HT1080 (cell line): Measurements from ENCODE around the gene NAP1L4. TPM values are rescaled to one million over a fixed set of nuclear protein-coding genes. Genes with fewer than 3 reads are reported as not detected.

Experiments
- DNase-seq: peaks from one replicate; pipeline ENCODE4 v3.0.0-alpha.2; 2015; ENCODE audit warnings: low read depth
- total RNA-seq: library from RNA; depleted of rRNA; stranded (reverse); fragments of >200 nt; shearing (Covaris generic); gene quantifications from 2 replicates; pipeline ENCODE4 v1.2.3, GENCODE V29; 2014

Gene NAP1L4
- total RNA-seq, 1 experiment from 2014 or later, result 119 TPM

DNA sequence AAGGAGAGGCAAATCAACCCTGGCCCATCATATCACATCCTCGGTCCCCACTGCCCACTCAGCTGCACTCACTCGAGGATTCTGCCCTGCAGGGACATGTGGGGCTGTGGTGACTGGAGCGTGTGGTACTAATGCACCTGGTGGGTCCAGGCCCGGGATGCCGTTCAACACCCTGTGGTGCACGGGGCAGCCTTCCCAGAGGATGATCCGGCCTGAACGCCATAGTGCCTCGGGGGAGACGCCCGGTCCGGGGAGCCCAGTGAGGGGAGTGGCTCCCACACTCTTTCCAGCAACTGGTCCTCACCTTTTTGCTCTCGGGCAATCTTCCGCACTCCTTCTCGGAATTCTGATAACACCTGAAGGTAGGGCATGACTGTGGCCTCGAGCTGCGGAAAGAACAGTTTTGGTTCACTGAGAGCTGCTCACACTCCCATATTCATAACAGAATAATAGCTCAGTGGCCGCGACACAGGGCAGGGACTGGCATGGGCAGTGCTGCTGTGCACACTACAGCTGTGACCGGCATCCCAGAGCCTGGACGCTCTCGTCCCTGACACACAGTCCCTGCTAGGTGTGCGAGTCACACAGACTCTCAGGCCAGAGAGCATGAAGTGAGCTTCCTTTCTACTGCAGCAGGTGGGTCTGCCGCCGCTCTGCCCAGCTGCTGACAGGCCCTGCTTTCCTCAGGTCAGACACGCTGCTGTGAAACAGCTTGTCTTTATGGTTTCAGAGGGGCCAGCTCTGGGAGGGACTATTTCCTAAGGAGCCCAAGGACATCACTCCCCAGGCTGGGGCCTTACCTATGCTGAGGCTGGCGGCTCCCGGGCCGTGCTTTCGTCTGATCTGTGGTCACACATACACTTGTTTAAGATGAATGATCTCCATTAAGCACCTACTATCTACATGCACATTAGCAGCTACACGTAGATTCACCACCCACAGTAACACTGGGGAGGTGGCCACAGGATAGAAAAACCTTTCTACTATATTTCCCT is 20.1 kb upstream of the NAP1L4 start:
- DNase-seq, result no peak

DNA sequence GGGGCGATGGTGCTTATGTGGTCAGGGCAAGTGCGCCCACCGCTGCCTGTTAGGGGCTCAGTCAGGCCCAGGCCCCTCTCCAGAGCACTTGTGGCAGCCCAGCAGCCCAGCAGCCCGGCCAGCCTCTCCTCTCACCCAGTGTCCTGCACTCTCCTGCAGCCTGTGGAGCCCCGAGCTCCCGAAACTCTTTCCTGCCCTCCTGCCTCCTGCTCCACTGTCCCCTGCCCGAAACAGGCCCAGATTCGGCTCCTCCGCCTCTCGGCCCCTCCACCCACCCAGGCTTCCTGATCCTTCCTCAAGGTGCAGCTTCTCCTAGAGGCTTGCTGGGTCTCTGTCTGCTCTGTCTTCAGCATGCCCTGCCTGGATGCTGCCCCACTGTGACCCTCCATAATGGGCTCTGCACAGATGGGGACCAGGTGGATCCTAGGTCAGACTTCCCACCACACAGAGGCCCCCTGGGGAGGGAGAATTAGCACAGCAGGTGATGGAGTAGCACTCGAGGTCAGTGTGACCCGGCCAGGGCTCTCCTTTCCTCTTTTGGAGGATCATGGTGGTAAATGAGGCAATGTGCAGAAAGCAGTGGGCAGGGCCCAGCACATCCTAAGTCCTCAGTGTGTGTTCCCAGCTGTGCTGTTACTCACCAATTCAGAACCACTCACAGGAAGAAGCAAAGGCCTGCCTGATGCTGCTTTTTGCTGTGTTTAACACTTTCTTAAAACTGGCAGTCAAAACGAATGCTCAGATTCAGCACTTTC is 18.6 kb upstream of the NAP1L4 start:
- no peak for DNase-seq

DNA sequence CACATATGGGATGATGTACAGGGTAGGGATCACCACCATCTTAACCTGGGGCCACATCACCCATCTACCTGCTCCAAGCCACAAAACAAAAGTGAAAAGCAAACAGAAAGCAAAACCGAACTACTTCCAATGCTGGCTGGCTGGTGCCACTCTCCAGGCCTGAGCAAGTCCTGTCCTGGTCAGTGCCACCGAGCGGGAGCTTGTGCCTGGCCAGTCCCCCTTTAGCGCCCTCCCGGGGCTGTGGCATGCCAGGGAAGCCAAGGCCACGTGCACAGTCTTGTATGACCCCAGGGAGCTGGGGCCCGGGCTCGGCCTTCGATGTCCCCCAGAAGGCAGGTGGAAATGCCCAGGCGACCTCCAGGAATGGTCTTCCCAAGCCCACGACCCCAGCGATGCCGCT is 17.9 kb upstream of the NAP1L4 start:
- DNase-seq, result no peak

DNA sequence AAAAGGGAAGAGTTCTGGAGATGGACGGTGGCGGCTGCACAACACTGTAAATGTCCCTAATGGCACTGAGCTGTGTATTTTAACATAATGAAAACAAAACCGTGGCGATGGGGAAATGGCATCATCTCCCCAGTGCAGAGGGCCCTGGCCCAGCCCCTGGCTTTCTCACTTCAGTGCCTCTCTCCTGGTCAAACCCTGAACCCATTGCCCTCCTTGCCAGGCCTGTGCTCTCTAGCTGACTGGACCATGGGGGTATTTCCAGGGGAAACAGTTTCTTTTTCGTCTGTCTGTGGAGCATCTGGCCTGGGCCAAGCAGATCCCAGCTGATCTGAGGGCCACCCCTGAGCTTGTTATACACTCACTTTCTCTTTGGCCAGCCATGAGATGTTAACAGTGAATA is 17.4 kb upstream of the NAP1L4 start:
- no peak for DNase-seq

DNA sequence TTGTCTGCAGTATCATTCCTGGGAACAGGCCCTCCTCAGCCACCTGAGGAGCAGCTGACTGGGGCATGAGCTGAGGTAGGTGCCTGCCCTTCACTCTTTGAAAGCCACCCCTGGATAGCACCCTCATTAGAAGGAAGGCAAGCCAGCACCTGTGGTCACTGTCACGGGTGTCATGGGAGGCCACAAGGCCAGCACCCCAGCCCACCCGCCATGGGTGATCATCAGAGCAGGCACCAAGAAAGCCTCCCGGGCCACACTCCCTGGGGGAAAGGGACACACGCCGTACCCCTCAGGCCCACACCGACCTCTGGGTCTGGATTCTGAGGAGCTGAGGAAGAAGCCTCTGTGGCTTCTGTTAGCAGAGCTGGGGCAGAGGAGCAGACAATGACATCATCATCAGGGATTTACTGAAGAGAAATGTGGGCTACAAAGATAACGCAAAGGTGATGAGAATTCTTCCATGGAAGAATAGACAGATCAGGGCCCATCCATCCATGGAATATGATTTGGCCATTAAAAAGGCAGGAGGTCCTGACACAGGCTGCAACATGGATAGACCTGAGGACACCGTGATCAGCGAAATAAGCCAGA is 16.7 kb upstream of the NAP1L4 start:
- no peak for DNase-seq

DNA sequence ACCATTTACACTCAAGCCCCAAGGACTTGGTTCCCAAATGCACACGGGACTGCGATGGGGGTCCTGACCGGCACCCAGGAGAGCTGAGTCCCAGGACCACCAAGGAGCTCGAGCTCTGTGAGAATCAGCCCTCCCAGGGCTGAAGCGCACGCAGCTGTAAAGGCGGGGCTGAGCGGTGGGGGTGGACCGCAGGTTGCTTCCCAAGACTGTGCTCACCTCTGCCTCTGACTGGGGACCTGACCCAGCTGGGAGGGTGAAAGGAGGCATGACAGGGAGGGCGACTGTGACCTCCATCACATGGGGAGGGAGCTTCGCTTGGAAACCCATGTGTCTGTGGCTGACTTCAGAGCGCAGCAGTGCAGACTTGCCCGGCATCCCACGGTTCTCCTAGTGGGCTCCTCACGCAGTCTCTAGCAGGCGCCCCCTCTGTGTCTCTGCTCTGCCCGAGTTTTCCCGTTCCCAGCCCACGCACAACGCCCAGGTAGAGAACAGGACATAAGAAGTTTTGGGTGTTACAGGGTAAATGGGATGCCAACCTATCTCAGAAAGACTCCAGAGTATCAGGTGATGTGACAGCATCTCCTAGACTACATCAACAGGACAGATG is 15.4 kb upstream of the NAP1L4 start:
- DNase-seq, result no peak

DNA sequence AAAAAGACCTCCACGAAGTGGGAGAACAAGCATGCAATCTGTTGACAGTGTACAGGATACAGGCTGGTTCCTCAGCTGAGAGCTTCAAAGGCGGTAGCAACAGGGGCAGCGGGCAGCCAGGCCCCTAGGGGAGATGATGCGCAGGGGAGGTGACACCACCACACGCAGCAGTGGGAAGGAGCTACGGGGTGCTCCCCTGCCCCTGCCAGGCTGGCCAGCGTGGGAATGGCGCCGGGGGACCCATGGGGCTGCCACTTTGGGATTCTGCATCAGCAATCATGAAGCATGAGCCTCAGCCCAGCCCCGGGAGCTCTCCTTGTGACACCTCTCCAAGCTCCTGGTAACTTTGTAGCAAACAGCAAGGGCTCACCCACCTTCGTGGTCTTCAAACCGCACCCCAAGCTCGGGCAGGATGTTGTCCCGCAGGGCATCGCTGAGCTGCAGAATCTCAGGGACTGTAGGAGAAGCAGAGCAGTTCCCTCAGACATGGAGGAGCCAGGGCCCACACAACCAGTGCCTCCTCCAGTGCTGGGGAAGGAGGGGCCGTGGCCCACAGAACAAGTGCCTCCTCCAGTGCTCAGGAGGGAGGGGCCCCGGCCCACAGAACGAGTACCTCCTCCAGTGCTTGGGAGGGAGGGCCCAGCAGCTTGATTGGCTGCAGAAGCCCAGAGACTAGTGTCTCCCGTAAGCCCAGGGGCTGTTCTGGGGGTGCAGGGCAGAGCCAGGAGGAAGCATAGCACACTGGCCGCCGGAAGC is 14.6 kb upstream of the NAP1L4 start:
- DNase-seq, result no peak

DNA sequence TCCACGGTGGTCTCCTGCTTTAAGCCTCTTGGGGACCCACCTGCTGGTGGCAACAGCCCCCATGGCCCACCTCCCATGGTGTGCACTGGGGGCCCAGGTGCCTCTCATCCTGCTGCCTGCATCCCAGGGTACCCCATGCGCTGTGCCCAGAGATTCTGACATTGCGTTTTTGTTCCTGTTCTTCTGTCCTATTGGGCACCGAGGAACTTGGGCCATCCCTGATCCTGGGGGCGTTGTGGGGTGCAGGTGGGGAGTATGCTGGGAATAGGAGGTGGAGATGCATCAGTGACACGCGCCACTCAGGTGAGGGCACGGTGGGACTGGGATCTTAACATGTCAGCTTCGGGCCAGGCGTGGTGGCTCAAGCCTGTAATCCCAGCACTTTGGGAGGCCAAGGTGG is 12.4 kb upstream of the NAP1L4 start:
- no peak for DNase-seq

DNA sequence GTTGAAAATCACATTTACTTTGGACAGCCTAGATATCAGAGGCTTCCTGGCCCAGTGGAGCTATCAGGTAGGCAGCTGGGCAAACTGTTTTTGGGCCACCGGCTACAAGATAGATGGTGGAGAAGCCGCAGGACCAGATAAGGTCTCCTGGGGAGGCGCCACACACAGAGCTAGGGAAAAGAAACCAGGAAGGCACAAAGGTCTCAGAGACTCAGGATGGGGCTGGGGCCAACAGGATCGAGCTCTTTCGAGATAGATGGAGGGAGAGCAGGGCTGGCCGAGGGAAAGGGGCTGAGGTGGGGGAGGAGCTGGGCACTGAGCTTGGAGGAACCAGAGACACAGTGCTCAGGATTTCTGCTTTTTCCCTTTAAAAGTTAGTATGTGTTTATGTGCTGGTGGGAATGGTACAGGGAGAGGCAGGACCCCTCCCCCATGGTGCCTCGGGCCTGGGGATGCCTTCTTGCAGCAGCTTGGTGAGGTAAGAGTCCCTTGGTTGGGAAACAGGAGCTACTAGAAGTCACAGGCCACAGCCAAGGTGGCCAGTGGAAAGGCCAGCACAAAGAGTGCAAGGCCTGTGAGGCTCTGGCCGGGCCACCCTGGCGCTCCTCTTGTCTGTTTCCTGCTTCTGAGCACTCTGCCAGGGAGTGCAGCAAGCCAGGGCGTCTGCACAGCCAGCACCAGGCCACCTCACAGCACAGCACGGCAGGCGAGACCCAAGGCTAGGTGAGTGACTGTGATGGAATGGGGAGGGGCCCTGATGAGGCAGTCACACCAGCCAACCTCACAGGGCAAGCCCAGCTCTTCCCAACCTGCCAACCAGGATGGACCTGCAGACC is 11.5 kb upstream of the NAP1L4 start:
- no peak for DNase-seq

DNA sequence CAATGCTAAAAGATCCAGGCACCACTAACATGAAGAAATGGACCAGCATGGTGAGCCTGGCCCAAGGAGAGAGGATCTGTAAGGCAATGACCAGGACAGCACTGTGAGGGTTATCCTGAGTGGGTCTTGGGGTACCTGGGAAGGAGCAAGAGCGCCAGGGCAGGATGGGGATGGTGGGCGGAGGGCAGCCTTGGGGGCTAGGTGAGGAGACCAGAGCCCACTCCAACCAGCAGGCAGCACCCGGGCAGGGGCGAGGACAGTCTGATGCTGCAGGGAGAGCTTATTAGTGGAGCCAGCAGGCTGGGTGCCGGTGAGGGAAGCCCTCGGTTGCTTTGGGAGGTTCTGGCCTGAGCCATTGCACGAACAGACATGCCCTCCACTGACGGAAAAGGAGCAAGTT is 10.7 kb upstream of the NAP1L4 start:
- DNase-seq, result no peak

DNA sequence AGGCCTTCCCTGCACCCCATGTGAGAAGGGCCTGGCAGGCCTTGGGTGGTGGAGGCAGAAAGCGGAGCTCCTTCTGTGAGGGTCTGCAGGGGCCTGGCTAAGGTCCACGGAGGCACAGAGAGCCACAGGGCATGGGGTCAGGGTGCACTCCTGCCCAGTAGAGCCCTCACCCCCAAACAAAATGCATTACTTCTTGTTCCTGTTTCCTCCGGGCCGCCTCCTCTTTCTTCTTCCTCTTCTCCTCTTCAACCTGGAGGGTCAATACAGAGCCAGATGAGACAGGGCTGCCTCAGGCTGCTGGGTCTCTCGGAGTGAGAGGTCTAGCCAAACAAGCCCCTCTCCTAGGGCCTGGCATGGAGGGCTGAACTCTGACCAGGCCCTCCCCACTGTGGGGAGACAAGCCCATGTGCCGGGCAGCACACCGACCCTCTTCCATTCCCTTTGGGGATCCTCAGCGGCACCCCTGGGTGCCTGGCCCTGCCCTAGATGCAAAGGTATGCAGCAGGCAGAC is 10.3 kb upstream of the NAP1L4 start:
- DNase-seq, result no peak

DNA sequence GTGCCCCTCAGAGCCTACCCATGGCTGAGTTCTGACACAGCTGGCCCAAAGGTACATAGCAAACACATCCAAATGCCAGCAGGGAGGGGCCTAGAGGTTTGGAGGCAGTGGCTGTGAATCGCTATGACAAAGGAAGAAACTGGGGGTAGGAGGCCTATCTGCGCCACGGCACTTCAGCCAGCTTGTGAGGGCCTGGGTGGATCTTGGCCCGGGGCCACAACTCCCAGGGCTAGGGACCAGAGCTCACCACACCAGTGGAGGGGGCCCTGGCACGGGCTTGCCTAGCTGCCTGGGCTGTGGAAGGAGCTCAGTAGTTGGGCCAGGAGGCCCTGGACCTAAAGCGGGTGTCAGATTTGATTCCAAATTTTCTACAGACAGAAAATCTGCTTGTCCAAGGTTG is 9.4 kb upstream of the NAP1L4 start:
- DNase-seq, result no peak

DNA sequence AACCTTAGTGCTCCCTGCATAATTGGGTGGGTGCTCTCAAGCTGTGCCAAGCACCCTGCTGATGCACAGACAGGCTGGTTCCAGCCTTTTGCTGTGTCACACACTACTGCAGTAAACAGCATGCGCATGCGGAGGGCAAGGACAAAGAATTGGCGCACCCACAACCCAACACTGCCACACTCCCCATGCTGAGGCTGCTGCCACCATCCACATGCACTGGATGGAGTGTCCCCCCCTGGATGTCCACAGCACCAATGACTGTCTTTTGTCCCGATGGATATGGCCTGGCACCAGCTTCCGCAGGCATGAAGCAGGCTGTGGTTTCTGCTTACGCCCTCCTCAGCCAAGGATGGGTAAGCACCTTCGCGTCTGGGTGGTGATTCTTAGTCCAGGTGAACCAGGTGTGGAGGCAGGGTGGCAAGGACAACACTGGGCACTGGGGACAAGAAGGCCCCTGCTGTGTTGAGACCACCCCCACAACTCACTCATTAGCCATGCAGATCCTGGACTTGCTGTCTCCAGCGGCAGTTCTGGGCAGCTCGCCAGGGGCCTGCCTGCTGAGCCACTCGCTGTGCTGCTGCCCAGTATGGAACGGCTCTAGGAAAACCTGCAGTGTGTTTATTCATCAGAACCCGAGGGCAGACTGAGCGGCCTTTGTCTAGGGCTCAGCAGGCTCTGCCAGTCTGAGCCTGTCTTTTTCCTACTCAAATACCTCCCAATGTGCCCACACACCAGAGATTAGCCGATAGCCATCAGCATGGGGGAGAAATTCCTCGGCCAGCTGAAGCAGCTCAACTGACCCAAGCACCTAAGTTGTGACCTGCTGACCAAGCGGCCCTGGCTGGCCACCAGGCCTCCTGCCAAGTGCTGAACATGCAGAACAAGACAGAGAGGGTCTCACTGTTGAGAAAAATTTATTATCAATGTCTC is 8.2 kb upstream of the NAP1L4 start:
- peak; percentile 24 for DNase-seq

DNA sequence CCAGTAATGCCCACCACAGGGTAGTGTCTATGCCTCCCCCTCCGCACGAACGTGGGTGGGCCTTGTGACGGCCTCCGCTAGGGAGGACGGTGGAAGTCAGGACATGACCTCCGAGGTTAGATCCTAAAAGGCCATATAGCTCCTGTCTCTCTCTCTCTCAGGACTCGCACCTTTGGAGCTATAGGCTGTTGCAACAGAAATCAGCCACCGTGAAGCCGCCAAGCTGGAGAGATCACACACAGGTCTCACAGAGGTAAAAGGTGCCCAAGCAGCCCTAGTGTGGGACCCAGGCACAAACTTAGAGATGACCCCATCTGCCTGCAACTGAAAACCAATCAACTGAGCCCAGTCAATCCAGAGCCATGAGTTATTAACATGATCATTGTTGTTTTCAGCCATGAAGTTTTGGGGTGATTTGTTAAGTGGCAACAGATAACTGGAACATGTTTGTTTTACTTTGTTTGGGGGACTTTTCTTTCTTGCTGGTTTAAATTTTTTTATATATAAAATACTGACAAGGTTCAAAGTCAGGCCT is 7.4 kb upstream of the NAP1L4 start:
- no peak for DNase-seq

DNA sequence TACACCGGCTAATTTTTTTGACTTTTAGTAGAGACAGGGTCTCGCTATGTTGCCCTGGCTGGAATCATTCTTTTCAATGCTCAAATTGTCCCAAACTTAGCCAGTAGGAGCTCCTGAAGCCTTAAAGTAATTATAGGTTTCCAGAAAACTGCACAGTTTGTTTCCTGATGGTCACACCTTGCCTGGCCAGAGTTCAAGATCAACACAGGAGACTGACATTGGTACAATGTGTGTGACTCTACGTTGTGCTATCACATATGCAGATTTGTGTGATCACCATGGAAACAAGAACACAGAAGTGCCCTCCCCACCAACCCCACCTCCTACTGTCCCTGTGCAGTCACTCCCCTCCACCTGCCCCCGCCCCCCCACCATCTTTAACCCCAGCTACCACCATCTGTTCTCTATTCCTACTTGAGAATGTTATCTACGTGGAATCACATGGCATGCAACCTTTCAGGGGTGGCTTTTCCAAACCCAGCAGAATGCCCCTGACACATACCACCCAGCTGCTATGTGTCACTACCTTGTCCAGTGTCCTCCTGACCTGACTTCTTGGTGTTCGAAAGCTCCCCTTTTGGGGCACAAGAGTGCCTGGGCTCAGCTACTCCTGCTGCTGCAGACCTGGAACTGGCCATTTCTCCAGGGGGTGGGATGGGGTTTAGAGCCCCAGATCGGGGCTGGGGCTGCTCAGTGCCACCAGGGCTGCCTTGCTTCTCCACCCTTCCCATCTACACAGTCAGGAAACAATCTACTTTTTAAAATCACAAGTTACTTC is 6.1 kb upstream of the NAP1L4 start:
- DNase-seq, result no peak

DNA sequence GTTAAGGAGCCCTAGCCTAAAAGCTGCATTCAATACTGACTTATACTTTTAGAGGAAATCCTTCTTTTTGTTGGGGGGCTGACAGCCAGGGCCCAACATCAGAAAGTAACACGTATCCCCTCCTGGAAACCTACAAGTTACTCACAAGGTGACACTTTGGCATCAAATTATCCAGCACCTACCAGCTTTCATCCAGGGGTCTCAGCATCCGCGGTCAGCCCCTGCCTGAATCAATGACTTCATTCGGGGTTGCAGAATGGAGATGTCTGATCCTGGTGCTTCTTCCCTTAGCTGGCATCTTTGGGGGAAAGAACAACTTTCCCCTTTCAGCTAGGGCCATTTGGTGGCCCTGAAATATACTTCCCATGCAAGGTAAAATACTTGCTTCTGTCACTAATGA is 5.3 kb upstream of the NAP1L4 start:
- DNase-seq, result no peak

DNA sequence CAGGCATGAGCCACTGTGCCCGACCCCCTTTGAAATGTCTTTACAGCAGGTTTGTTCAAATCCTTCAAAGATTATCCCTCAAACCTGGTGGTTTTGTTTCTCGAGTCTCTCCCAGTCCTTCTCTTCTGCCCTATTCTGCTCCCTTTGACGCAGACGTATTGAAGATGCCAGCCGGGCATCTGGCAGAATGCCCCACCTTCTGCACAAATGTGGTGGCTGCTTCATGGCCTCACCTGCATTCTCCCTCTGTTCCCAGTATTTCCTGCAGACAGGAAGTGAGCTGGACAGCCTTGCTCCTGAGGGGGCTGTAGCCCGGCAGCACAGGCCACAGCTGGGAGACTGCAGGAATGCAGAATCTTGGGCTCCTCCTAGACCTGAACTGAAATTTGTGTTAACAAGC is 4.8 kb upstream of the NAP1L4 start:
- DNase-seq, result no peak
